HG02610 (cell line): Measurements from ENCODE around the gene RANBP1.
A peak's percentile ranks its signal among the peaks of the same experiment; 100 is the strongest.

Source experiments
- ATAC-seq: cut with Tn5 transposase; IDR thresholded peaks from one replicate; pipeline ENCODE4 v1.9.1; 2021; ENCODE audit warnings: mild to moderate bottlenecking, moderate library complexity; ENCODE audit not compliant: unreplicated experiment

The RANBP1 gene

GRCh38 chr22:20121856-20122415 lies 6.0 kb downstream of the RANBP1 start:
- ATAC-seq = no peak

- no peak for ATAC-seq
Observed at GRCh38 chr22:20123366-20124082, 7.6 kb downstream of the RANBP1 start.

- ATAC-seq = no peak
Observed at GRCh38 chr22:20124083-20124787, 8.3 kb downstream of the RANBP1 start.

- ATAC-seq = no peak
Observed at GRCh38 chr22:20125201-20126174, 9.6 kb downstream of the RANBP1 start.

GRCh38 chr22:20126284-20127029 lies 10.6 kb downstream of the RANBP1 start:
- ATAC-seq = no peak

GRCh38 chr22:20127318-20127868 lies 11.5 kb downstream of the RANBP1 start:
- no peak for ATAC-seq

GRCh38 chr22:20127869-20128618 lies 12.1 kb downstream of the RANBP1 start:
- ATAC-seq = no peak

GRCh38 chr22:20128619-20128901 lies 12.7 kb downstream of the RANBP1 start:
- no peak for ATAC-seq

GRCh38 chr22:20128902-20129746 lies 13.2 kb downstream of the RANBP1 start:
- no peak for ATAC-seq

- ATAC-seq = no peak
Observed at GRCh38 chr22:20129747-20130014, 13.8 kb downstream of the RANBP1 start.

GRCh38 chr22:20130319-20130718 lies 14.4 kb downstream of the RANBP1 start:
- no peak for ATAC-seq

GRCh38 chr22:20130731-20131596 lies 15.1 kb downstream of the RANBP1 start:
- ATAC-seq = peak; percentile 56

GRCh38 chr22:20131597-20131858 lies 15.6 kb downstream of the RANBP1 start, which contains the start of gene ZDHHC8:
Gene ZDHHC8, plus strand, starts transcription at chr22:20131804. Its CDS starts 144 bp downstream, at chr22:20131948.
- ATAC-seq = no peak

GRCh38 chr22:20131859-20132685 lies 16.2 kb downstream of the RANBP1 start:
- no peak for ATAC-seq

- ATAC-seq = no peak
Observed at GRCh38 chr22:20132686-20133246, 16.9 kb downstream of the RANBP1 start.

GRCh38 chr22:20133930-20134549 lies 18.1 kb downstream of the RANBP1 start:
- ATAC-seq = no peak
